GM19193 (cell line): ENCODE data around the gene MYOG.

Experiments
- POLR2A ChIP-seq: IDR thresholded peaks from 4 replicates; pipeline ENCODE4 v1.6.1; 2011; ENCODE audit not compliant: insufficient read depth, insufficient read length; ENCODE audit errors: extremely low read depth

MYOG gene

DNA sequence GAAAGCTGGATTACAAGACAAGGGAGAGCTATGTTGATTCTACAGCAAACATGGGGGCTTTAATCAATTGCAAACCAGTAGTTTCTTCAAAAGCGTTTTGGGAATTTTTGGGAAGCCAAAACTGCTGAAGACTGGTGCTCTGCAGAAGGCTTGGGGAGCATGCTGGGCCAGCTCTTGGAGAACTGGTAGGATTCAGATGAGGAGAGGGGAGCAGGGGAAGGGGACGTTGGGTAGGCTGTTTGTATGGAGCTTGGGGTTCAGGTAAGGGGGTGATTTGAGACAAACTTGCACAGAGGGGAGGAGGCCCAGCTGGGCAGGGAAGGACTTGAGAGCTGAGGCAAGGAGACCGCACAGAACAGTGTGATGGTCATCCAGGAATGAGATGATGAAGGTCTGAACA lies 2.6 kb upstream of the MYOG start:
- no peak for TF ChIP-seq POLR2A

GRCh38 chr1:203086992-203087763 lies 1.4 kb upstream of the MYOG start:
- TF ChIP-seq POLR2A, result no peak

- no peak for TF ChIP-seq POLR2A
These were observed 954 bp downstream of the MYOG start for GRCh38 chr1:203084588-203085527.

DNA sequence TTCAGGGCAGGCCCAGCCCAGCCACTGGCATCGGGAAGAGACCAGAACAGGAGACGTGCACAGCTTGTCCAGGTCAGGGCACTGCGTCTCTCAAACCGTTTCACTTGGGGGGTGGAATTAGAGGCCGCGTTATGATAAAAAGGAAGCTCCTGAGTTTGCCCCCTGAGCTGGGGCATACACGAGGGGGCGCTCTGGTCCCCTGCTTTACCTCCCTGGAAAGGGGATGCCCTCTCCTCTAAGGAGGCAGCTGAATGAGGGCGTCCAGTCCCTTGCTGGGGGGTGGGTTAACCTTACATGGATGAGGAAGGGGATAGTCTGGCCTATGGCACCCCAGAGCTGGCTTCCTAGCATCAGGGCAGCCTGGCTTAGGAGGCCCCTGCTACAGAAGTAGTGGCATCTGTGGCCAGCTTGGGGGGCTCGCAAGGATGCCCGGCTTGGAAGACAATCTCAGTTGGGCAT lies 2.3 kb downstream of the MYOG start:
- no peak for TF ChIP-seq POLR2A

GRCh38 chr1:203082571-203083462 lies 3.0 kb downstream of the MYOG start:
- TF ChIP-seq POLR2A, result no peak

DNA sequence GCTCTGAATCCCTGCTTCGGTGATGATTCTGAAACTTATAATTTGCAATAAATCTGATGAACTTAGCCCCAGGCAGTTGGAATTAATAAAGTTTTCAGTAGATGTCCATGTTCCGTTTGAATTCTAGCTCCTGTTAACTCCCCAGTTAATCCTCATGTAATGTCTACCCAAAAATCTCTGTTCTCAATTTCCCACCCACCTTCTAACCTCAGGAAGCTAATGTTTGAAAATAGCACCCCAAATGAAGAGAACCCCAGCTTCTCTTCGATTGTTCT lies 3.6 kb downstream of the MYOG start:
- no peak for TF ChIP-seq POLR2A

GRCh38 chr1:203081465-203082230 lies 4.2 kb downstream of the MYOG start:
- TF ChIP-seq POLR2A, result no peak

- TF ChIP-seq POLR2A, result no peak
These were observed 5.4 kb downstream of the MYOG start for GRCh38 chr1:203080456-203080855.

DNA sequence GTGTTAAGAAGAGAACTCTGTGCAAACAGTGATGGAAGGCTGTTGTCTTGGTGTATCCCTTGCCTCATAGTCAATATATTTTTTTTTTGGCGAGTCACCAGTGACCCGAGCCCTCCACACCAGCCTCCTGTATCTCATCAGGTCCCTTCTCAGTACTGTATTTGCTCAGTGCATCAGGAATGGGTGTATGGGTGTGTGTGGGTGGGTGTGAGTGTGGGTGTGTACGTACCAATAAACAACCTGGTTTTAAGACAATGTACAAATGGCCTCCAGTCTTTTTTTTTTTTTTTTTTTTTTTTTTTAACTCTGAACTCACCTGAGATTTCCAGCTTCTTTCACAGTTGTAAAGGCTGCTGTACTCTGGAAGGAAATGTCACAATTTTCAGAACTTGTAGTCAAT lies 7.3 kb downstream of the MYOG start:
- no peak for TF ChIP-seq POLR2A

DNA sequence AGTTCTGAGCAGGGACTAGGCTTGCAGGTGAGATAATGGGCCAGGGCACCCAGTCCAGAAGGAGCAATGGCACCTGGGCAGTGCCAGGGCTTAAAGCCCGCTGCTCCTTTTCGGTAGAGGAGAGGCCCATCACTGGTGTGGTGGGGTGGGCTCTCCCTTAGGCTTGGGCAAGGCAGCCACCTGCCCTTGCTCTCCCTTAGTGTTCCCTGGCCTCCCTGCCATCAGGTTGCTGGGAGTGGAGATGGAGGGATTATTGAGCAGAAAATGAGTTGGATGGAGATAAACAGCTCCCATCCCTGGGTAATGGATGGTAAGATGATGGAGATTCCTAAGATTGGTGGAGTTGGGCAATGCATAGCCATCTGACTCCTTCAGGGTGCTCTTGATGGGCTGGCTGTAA lies 7.9 kb downstream of the MYOG start:
- no peak for TF ChIP-seq POLR2A

GRCh38 chr1:203077367-203077766 lies 8.4 kb downstream of the MYOG start:
- no peak for TF ChIP-seq POLR2A

- TF ChIP-seq POLR2A, result no peak
These were observed 9.7 kb downstream of the MYOG start for GRCh38 chr1:203076031-203076511.

- TF ChIP-seq POLR2A, result no peak
These were observed 10.4 kb downstream of the MYOG start for GRCh38 chr1:203075236-203076030.
